ENCODE measurements around the gene DGKE. TPM values are rescaled to one million over a fixed set of nuclear protein-coding genes. Genes with fewer than 3 reads are reported as not detected.

Gene DGKE
- total and polyA plus RNA-seq, 2 of the 13 experiments (the other 11 are each of a cell fraction or from before 2014, with no cell fraction given), result 3.2 to 5.3 TPM

DNA sequence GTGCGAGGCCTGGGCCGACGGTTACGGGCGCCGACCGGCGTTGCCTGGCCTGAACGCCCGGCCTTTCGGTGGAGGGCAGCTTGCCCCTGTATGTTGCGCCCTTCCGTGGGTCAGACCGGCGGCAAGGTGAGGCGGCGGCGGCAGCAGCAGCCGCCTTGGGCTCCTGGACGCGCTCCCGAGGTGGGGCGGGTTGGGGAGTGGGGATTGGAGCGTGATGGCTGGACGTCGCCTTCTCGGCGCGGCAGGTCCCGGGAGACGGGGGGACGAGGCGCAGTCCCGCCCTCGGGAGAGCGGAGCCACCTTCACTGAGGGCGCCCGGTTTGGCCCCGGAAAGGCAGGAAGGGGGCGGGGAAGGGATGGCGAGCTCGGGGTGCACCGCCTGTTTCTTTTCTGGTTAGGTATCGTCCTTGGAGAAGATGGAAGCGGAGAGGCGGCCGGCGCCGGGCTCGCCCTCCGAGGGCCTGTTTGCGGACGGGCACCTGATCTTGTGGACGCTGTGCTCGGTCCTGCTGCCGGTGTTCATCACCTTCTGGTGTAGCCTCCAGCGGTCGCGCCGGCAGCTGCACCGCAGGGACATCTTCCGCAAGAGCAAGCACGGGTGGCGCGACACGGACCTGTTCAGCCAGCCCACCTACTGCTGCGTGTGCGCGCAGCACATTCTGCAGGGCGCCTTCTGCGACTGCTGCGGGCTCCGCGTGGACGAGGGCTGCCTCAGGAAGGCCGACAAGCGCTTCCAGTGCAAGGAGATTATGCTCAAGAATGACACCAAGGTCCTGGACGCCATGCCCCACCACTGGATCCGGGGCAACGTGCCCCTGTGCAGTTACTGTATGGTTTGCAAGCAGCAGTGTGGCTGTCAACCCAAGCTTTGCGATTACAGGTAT lies 671 bp downstream of the DGKE start (continued):
- TF ChIP-seq, protein P1, sequence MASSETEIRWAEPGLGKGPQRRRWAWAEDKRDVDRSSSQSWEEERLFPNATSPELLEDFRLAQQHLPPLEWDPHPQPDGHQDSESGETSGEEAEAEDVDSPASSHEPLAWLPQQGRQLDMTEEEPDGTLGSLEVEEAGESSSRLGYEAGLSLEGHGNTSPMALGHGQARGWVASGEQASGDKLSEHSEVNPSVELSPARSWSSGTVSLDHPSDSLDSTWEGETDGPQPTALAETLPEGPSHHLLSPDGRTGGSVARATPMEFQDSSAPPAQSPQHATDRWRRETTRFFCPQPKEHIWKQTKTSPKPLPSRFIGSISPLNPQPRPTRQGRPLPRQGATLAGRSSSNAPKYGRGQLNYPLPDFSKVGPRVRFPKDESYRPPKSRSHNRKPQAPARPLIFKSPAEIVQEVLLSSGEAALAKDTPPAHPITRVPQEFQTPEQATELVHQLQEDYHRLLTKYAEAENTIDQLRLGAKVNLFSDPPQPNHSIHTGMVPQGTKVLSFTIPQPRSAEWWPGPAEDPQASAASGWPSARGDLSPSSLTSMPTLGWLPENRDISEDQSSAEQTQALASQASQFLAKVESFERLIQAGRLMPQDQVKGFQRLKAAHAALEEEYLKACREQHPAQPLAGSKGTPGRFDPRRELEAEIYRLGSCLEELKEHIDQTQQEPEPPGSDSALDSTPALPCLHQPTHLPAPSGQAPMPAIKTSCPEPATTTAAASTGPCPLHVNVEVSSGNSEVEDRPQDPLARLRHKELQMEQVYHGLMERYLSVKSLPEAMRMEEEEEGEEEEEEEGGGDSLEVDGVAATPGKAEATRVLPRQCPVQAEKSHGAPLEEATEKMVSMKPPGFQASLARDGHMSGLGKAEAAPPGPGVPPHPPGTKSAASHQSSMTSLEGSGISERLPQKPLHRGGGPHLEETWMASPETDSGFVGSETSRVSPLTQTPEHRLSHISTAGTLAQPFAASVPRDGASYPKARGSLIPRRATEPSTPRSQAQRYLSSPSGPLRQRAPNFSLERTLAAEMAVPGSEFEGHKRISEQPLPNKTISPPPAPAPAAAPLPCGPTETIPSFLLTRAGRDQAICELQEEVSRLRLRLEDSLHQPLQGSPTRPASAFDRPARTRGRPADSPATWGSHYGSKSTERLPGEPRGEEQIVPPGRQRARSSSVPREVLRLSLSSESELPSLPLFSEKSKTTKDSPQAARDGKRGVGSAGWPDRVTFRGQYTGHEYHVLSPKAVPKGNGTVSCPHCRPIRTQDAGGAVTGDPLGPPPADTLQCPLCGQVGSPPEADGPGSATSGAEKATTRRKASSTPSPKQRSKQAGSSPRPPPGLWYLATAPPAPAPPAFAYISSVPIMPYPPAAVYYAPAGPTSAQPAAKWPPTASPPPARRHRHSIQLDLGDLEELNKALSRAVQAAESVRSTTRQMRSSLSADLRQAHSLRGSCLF (CRISPR knock-in tag; IDR thresholded peaks at IDR 0.05; ENCODE audit: borderline replicate concordance), result no peak
- TF ChIP-seq PHF8 (CRISPR knock-in tag; IDR thresholded peaks at IDR 0.05) (peak; percentile 67), NFKBIZ (CRISPR knock-in tag; IDR thresholded peaks at IDR 0.05) (no peak), ZNF124 (CRISPR knock-in tag; IDR thresholded peaks at IDR 0.05) (0 out of 2 replicates have a peak, but pooled peaks have one; percentile 26), ZSCAN25 (CRISPR knock-in tag; IDR thresholded peaks at IDR 0.05) (peak; percentile 88), ZFX (CRISPR knock-in tag; IDR thresholded peaks at IDR 0.05; ENCODE audit: low read depth) (peak; percentile 73), KDM3A (CRISPR knock-in tag; IDR thresholded peaks at IDR 0.05; ENCODE audit: low read depth) (no peak), ISL2 (CRISPR knock-in tag; IDR thresholded peaks at IDR 0.05) (peak; percentile 24; the same call in 1 of the 2 replicates), HDAC1 (CRISPR knock-in tag; IDR thresholded peaks at IDR 0.05) (peak; percentile 61), NONO (IDR thresholded peaks at IDR 0.05) (no peak), NONO (CRISPR knock-in tag; conservative IDR thresholded peaks at IDR 0.05) (peak; percentile 16; the same call in 1 of the 2 replicates), ZNF891 (CRISPR knock-in tag; IDR thresholded peaks at IDR 0.05) (peak; percentile 78), SKI (IDR thresholded peaks at IDR 0.05; ENCODE audit: partially characterized antibody) (no peak)
- TF ChIP-seq, protein P2, sequence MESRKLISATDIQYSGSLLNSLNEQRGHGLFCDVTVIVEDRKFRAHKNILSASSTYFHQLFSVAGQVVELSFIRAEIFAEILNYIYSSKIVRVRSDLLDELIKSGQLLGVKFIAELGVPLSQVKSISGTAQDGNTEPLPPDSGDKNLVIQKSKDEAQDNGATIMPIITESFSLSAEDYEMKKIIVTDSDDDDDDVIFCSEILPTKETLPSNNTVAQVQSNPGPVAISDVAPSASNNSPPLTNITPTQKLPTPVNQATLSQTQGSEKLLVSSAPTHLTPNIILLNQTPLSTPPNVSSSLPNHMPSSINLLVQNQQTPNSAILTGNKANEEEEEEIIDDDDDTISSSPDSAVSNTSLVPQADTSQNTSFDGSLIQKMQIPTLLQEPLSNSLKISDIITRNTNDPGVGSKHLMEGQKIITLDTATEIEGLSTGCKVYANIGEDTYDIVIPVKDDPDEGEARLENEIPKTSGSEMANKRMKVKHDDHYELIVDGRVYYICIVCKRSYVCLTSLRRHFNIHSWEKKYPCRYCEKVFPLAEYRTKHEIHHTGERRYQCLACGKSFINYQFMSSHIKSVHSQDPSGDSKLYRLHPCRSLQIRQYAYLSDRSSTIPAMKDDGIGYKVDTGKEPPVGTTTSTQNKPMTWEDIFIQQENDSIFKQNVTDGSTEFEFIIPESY (CRISPR knock-in tag; IDR thresholded peaks at IDR 0.05), result no peak
- TF ChIP-seq, protein P3, sequence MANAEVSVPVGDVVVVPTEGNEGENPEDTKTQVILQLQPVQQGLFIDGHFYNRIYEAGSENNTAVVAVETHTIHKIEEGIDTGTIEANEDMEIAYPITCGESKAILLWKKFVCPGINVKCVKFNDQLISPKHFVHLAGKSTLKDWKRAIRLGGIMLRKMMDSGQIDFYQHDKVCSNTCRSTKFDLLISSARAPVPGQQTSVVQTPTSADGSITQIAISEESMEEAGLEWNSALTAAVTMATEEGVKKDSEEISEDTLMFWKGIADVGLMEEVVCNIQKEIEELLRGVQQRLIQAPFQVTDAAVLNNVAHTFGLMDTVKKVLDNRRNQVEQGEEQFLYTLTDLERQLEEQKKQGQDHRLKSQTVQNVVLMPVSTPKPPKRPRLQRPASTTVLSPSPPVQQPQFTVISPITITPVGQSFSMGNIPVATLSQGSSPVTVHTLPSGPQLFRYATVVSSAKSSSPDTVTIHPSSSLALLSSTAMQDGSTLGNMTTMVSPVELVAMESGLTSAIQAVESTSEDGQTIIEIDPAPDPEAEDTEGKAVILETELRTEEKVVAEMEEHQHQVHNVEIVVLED (CRISPR knock-in tag; IDR thresholded peaks at IDR 0.05; ENCODE audit: borderline replicate concordance), result peak; percentile 21; the same call in 1 of the 2 replicates
- TF ChIP-seq, protein P4, sequence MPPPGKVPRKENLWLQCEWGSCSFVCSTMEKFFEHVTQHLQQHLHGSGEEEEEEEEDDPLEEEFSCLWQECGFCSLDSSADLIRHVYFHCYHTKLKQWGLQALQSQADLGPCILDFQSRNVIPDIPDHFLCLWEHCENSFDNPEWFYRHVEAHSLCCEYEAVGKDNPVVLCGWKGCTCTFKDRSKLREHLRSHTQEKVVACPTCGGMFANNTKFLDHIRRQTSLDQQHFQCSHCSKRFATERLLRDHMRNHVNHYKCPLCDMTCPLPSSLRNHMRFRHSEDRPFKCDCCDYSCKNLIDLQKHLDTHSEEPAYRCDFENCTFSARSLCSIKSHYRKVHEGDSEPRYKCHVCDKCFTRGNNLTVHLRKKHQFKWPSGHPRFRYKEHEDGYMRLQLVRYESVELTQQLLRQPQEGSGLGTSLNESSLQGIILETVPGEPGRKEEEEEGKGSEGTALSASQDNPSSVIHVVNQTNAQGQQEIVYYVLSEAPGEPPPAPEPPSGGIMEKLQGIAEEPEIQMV (CRISPR knock-in tag; IDR thresholded peaks at IDR 0.05; ENCODE audit: low read depth), result 0 out of 2 replicates have a peak, but pooled peaks have one; percentile 17
- TF ChIP-seq, protein P5, sequence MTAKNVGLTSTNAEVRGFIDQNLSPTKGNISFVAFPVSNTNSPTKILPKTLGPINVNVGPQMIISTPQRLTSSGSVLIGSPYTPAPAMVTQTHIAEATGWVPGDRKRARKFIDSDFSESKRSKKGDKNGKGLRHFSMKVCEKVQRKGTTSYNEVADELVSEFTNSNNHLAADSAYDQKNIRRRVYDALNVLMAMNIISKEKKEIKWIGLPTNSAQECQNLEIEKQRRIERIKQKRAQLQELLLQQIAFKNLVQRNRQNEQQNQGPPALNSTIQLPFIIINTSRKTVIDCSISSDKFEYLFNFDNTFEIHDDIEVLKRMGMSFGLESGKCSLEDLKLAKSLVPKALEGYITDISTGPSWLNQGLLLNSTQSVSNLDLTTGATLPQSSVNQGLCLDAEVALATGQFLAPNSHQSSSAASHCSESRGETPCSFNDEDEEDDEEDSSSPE (CRISPR knock-in tag; IDR thresholded peaks at IDR 0.05), result peak; percentile 1

Data from HepG2 (cell line).